ENCODE data around the gene ABTB2.

ABTB2 gene

DNA sequence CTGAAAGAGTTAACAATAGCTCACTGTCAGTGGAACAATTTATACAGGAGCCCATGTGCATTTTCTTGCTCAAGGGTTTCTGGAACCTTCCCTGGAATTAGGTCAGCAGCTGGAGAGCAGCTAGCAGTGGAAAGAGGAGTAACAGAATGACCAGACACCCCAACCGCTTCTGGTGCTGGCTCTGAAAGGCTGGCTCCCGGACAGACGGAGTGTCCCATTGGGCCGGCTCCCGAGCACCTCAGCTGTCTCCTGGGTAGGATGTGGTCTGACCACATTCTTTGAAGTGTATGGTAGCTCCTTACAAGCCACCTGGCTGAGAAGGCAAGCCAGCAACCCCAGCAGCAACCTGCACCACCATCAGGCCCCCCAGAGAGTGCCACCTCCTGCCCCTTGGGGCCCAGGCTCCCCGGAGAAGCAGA, 44.7 kb downstream of the ABTB2 start:
- peak; percentile 54 for DNase-seq

DNA sequence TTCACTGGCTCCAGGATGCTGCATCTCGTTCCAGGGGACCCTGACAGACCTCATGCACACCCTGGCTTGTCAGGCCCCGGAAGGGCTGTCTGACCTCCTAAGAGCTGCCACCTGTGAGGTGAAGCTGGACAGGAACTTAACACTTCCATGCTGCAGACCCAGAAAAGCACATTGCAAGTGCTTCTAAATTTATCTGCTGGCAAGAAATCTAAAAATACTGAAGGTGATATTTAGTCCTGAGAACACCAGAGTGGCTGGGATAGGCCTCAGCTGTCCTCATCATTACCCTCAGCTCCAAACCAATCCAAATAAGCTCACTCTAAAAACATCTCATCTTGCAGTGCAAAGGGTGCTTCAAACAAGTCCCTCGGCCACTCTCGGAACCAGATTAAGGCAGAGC, 46.7 kb downstream of the ABTB2 start:
- peak; percentile 25 for DNase-seq

DNA sequence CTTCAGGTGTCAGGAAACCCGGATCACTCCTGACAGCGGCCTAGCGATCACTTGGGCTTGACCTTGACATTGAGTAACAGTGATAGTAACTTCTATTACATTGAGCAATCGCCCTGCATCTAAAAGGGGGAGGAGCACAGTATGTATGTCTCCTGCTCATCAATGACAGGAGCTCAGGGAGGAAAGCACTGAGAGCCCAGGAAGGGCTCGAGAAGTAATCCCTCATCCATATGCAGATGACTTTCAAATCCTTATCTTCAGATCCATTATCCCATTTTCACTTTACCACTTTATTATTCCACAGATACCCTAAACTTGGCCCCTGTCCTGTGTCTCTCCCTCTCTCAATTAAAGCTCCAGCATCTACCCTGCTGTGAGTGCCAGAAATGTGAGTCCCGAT, 47.8 kb downstream of the ABTB2 start:
- DNase-seq: no peak

DNA sequence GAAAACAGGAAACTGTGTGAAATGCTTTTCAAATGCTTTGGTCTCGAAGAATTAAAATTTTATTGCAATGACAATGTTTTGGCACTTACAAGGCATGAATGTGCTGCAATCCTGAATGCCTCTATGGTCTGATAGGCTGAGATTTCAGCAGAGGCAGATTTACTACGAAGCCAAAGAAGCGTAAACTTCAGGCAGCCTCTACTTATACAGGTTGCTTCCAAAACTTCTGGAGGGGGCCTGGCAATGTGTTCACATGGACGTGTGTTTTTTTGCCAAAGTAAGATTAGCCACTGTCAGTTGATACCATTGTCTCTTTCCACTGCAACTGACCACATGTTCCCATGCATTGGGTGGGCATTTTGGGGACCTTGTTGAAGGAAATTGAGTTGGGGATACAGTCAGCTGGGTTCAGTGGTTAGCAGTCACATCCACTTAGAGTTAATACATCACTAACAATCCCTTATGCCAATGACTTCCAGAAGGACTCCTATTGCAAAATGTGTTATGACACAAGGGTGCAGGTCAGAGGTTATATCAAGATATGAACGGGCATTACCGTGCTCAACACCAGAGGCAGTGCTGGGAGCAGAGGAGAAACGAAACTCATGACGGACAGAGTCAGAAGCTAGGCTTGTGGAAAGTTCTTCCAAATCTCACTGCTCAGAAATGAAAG, 48.8 kb downstream of the ABTB2 start:
- DNase-seq: no peak

DNA sequence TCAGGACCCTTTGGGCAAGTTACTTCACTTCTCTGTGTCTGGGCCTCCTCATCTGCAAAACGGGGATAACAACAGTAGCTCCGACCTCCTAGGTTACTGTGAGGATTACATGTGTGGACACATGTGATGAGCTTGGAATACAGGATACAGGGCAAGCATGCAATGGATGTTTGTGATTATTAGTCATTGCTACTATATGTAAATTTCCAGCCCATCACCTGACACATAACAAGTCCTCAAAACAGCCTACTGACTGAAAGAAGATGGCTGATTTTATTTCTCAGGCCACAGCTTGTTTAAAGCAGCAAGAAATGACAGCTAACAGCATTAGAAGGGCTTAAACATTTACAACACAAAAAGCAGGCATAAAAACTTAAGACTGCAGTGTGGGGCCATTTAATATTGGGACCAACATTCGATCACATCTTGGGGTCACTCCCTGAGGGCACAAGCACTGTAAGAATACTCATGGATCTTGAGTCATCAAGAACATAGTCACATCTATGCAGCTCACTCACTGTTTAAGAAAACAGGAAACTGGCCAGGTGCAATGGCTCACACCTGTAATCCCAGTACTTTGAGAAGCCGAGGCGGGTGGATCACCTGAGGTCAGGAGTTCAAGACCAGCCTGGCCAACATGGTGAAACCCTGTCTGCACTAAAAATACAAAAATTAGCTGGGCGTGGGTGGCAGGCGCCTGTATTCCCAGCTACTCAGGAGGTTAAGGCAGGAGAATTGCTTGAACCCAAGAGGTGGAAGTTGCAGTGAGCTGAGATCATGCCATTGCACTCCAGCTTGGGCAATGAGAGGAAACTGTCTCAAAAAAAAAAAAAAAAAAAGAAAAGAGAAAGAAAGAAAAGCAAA, 49.5 kb downstream of the ABTB2 start:
- no peak for DNase-seq

DNA sequence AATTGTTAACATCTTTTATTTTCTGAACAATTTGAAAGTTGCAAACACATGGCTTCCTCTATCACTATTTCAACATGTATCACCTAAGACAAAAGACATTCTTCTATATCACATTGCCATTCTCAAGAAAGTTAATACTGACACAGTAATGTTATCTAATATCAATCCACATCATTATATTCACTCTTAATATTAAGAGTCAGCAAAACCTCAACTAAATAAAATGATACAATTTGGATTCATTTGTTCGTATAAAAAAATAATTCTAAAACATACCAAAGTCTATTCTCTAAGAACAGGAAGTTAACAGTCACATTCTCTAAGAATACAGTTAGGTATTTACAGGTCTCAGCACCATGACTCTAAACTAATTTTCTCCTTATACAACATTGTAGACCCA, 52.0 kb downstream of the ABTB2 start:
- no peak for DNase-seq

DNA sequence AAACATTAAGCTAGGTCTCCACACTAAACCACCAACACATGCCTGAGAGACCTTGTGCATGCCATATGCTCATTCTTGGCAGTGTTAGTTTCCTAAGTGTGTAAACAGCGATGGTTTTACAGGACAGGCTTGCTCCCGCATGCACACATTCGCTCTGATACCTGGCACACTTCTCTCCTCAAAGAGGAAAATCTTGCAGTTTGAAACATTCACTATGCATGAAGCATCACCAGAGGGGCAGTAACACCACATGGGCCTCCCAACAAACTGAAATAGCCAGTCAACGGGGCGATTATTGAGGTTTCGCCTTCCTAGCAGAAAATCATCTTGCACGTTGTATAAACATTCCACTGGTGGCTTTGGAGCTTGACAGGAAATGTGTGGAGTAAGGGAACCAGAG, 52.6 kb downstream of the ABTB2 start:
- DNase-seq: no peak

DNA sequence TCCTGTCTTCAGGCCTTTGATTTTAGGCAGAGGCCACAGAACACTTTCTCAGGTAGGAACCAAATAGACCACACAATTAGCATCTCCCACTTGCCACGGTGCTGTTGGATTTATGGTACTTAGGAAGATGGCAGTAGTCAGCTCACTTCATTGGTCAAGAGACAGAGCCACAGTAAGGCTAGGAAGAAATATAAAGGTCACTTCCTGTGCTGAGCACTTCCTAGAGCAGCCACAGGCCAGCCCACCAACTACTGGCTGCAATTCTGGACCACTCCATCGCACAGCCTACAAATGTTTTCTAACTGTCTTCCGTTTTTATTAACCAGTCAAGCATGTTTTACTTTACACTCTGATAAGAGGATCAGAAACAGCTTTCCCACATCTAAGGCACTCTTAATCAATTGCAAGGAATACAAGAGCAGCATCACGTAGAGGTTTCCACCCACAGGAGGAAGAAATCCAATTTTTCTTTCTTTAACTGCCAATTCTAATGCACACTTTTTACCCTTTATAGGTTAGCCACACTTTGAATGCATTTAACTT, 54.7 kb downstream of the ABTB2 start:
- DNase-seq: no peak

DNA sequence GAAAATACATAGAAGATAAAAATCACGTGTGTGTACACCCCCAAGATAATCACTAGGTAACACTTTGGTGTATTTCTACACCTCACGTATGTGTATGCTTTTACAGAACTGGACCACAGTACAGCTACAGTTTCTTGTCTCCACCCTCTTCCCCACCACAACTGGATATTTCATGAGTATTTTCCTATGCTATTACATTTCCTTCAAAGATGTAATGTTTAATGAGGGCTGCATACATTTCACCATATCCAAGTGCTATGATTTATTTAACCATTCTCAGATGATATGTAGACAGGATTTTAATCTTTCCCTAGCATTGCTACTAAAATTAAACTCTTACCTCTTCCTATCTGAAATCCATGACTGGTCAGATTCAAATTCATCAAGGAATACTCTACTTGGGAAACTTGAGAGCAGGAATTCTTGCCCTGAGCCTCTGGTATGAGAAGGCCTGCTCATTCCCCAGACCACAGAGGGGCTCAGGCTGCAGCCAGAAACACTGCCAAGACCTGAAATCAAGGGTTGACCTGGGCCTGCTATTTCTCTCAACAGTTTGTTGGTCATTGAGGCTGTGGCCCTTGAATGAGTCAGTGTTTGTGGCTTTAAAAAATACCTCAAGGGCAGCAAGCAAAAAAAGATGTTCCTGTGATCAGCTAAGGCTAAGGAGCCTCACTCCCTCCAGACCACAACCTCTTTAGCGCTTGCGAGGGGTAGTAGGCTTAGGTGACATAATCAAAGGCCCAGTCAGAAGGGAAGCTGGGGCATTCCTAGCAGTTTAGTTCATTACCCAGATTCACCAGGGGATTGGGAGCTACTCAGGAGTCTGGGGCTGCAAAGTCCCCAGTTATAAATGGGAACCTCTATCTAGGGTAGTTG, 55.5 kb downstream of the ABTB2 start:
- no peak for DNase-seq

DNA sequence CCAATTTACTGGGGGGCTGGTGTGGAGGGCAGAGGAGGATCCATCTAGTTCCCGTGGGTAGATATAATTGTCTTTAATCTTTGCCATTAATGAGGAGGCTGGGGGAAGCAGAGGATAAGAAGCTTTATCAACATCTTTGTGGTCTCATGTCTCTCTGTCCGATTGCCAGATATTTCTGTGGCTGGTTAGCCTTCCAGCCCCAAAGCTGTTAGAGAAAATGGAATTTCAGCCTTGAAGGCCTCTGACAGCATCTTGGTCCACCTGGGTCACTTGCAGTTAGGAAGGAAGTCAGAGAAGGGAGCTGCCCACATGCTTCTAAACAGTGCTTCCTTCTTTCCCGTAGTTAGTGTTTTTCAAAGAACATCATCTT, 56.9 kb downstream of the ABTB2 start:
- DNase-seq: no peak

DNA sequence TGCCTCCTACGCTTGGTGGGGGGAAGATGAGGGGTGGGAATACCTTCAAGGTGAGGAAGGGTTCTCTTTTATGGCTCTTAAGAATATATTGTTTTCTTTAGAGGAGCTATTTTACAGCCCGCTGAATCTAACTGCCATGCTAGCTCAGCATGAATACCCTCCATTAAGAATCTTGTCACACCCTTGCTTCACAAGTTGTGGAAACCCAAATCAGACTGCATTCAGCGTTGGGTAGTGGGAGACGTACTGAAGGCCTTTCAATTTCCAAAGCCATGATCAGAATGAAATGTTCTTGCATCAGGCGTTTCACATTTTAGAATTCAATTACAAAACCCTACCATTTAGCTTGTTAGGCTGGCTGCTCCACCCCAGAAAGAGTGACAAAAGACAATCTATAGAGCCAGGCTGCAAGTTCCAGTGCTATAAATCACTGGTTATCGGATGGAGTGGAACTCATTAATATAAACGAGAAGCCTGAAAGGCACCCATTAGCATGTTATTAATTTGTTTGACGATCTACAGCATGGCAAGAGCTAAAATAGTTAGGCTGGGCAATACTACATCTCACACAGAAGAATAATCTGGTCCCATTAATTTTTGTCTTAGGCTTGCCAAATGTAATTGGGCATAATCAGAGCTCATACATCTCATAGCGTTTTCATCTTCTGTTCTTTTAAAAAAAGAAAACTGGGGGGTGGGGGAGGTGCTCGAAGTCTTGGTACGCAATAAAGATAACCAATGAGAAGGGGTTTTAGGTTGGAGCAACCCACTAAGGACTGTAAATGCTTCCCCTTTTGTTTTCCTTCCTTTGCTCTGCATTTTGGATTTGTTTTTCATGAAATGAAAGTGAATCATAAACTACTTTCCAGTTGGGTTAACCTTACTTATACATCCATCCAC, 57.5 kb downstream of the ABTB2 start:
- DNase-seq: no peak

DNA sequence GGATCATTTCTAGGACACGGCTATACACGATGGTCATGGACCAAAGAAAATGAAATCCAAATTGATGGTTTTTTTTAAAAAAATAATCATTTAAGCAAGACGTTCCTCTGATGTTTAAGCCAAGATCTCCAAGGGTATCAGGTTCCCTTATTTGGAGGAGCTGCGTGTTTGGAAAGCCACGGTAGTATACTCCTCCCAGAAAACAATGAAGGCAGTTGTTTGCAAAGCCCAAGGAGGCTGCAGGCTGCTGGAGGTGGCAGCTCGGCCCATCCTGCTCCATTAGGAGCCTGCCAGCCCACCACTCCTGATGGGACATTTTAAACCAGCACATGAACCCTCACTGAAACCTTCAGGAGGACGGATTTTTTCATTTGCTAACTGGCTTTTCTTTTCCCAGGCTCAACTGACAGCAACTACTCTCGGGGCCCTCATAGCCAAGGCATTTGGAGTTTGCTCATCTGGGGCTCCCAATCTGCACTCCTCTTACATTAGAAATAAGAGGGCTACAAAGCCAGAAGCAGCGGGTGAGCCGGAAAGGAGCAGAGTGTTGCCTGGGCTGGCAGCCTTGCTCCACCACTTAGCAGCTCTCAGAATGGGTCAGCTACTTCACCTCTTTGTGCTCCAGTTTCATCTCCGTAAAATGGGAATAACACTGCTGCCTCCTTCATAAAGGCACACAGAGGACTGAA, 58.4 kb downstream of the ABTB2 start:
- DNase-seq: peak; percentile 48

DNA sequence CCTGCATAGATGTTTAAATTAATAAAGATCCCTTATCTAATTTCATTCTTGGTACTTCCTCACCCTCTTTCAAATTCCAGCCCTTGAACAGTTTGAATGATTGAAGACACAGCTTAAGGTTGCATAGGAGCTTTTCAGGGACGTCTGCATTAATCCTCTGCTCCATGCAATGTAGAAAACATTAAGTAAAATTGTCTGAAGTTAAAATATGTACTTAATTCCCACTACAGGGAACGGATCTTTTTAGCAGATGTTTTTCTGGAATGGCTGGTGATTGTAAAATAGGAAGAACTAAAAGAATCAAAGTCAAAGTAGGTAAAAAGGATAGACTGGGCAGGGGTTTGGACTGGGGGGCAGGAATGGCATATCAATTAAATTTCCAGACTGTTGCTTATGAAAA, 58.9 kb downstream of the ABTB2 start:
- DNase-seq: no peak

DNA sequence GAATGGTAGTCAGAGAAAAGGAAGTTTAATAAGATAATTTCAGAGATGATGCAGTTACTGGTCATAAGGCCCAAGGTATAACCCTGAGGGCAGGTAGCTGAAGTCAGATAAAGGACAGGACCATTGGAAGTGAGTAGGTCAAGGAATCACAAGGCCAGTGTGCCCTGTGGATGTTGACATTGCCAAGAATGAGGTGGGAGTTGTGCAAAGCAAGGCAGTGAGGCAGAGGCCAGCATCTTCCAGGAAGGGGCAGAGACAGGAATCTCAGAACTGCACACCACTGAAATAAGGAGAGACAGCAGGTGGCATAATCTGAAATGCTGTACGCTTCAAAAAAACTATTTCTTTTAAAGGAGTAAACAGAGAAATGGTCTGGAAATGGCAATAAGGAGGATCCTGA, 61.4 kb downstream of the ABTB2 start:
- no peak for DNase-seq

DNA sequence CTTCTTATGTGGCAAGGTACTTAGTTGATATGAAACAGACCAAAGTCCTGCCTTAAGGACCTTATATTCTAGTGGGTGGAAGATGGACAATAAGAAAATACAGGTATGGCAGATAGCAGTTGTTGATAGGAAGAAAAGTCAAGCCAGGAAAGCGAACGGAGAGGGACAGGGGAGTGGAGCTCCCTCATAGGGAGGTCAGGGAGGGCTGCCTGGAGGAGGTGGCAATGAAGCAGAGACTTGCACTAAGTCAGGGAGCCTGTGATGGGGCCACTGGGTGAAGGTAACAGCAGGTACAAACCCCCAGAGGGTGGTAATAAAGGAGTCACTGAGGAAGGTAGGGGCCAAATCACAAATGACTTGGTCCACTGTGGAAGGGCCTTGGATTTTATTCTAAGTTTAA, 65.3 kb downstream of the ABTB2 start:
- no peak for DNase-seq

DNA sequence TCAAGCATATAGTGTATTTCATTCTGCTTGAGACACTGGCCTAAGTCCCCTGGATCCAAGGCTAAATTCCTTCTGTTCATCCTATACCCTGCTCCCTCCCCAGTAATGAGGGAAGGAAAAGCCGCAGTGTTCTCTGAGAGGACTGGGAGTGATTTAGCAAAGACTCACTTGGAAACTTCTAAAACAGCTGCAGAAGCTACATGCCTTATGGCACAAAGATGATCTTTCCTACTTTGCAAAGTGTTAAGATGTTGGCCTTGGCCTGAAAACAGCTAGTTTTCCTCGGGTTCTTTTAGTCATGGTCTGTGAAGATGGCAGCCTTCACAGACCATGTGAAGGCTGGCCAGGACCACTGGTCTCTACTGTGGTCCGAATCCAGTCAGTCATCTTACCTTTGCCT, 65.7 kb downstream of the ABTB2 start:
- peak; percentile 55 for DNase-seq

DNA sequence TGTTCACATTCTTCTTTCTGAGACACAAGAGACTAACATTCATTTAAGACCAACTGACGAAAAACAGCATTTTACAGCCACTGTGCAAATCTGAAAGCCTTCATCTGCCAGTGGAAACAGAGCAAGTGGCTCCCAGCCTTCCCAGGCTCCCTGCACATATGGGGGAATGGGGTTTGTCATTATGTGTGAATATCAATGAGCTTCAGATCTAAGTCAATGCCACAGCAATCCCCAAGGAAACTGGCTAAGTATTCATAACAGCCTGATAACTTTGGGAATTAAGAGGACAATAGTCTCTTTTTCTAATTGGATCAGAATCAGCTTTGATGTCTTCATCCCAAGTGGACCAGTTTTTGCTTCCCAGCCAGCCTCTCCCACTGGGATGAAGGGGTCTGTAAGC, 66.9 kb downstream of the ABTB2 start:
- DNase-seq: no peak

DNA sequence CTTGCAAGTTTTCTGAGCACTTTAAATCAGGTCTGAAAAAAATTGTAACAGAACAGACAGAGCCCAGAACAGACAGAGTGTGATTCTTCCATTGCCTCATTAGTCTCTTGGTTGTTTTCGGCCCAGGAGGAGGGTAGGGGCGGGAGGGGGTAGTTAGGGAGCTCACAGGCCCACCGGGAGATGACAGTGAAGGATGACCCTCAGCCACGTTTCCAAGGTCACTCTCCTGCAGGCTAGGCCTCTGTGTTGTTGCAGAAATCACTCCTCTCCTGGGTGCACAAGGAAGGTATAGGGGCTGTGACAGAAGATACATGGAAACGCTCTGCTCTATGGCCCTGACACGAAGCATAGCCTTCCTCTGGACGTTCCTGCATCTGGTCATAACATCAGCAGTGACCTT, 69.3 kb downstream of the ABTB2 start:
- no peak for DNase-seq

DNA sequence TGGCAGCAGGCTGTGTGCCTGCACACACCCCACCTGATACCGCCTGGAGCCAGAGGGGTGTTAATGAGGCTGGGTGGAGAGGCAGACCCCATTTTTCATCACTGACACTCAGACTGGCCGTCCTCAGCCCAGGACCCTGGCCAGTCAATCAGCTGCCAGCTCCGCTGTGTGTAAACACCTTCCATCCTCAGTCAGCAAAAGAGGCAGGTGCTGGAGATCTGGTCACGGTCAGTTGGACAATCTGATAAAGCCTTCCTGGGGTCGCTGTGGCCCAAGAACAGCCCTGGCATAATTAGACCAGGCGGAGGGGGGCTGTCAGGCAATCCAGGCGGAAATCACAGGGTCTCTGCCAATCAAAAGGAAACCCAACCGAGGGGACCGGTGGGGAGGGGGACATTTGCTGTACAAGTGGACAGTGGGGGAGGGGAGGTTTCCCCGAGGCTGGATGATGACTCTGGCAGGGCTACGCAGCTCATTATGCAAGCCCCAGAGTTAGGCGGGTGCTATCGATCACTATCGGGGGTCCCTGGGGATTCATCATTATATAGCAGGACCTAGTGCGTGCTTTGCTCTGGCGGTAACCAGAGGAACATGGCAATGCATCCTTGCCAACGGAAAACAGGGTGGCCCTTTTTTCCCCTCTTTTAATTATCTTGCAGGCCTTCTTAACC, 72.9 kb downstream of the ABTB2 start:
- DNase-seq: no peak

DNA sequence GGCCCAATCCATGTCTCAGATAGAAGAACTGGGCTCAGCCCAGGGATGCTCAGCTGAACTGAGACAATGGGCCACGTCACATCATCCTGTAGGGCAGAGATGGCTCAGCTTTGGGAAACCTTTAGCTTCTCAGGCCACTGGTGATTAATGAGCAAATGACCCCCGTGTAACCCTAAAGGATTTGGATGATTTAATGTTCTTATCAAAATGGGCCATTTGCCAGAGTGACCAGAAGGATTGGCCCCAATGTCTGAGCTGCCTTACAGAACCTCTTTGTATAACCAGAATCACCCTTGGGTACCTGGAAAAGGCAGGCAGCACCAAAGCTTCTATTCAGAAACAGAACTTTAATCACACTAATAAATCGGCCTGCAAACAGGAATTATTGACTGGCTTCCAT, 73.7 kb downstream of the ABTB2 start:
- DNase-seq: no peak
